Renal pelvis (tissue), 12 donors: Measurements from ENCODE around the gene ZNF354C. TPM values are rescaled to one million over a fixed set of nuclear protein-coding genes. Genes with fewer than 3 reads are reported as not detected.
"Not testable (repeated sequence)": the region's sequence is repeated elsewhere in the genome, so short reads cannot be mapped to it uniquely, and the experiment has no call there.

ENCODE experiments used
- DNase-seq: peaks from one replicate; pipeline ENCODE4 v3.0.0-alpha.2; 2013
- long read RNA-seq, 16 experiments: transcript quantifications; one replicate each; lab custom pipeline, GENCODE V29; 2026
- polyA plus RNA-seq, 3 donors: library from polyadenylated mRNA; unstranded; fragments of 120-200 nt; gene quantifications; one replicate each; pipeline ENCODE4 v1.2.1, GENCODE V29; 2013; ENCODE audit not compliant: insufficient read length in 3 of 3

ZNF354C gene
- 10 to 100 TPM; 15.8 to 16.2 (median 15.9) TPM for polyA plus RNA-seq
- long read RNA-seq, donor 1, full-length matches to known transcripts: 4 of 4 reads
- long read RNA-seq, donor 1, partial matches to known transcripts: 0 of 4 reads
- long read RNA-seq, donor 1, other reads (novel, unspliced or antisense): 0 of 4 reads
- long read RNA-seq, donor 2, full-length matches to known transcripts: 3 of 3 reads
- long read RNA-seq, donor 2, partial matches to known transcripts: 0 of 3 reads
- long read RNA-seq, donor 2, other reads (novel, unspliced or antisense): 0 of 3 reads
- long read RNA-seq, donor 3, full-length matches to known transcripts: 3 of 3 reads
- long read RNA-seq, donor 3, partial matches to known transcripts: 0 of 3 reads
- long read RNA-seq, donor 3, other reads (novel, unspliced or antisense): 0 of 3 reads
- long read RNA-seq, donor 4, full-length matches to known transcripts: 5 of 5 reads
- long read RNA-seq, donor 4, partial matches to known transcripts: 0 of 5 reads
- long read RNA-seq, donor 4, other reads (novel, unspliced or antisense): 0 of 5 reads
- long read RNA-seq, donor 5, full-length matches to known transcripts: 5 of 5 reads
- long read RNA-seq, donor 5, partial matches to known transcripts: 0 of 5 reads
- long read RNA-seq, donor 5, other reads (novel, unspliced or antisense): 0 of 5 reads
- long read RNA-seq, donor 6, full-length matches to known transcripts: 6 of 6 reads
- long read RNA-seq, donor 6, partial matches to known transcripts: 0 of 6 reads
- long read RNA-seq, donor 6, other reads (novel, unspliced or antisense): 0 of 6 reads
- long read RNA-seq, donor 7, full-length matches to known transcripts: 3 of 3 reads
- long read RNA-seq, donor 7, partial matches to known transcripts: 0 of 3 reads
- long read RNA-seq, donor 7, other reads (novel, unspliced or antisense): 0 of 3 reads
- long read RNA-seq, donor 8, full-length matches to known transcripts: 8 of 8 reads
- long read RNA-seq, donor 8, partial matches to known transcripts: 0 of 8 reads
- long read RNA-seq, donor 8, other reads (novel, unspliced or antisense): 0 of 8 reads
- long read RNA-seq, donor 9, full-length matches to known transcripts: 5 of 5 reads
- long read RNA-seq, donor 9, partial matches to known transcripts: 0 of 5 reads
- long read RNA-seq, donor 9, other reads (novel, unspliced or antisense): 0 of 5 reads
- long read RNA-seq, donor 10, full-length matches to known transcripts: 3 of 3 reads
- long read RNA-seq, donor 10, partial matches to known transcripts: 0 of 3 reads
- long read RNA-seq, donor 10, other reads (novel, unspliced or antisense): 0 of 3 reads
- long read RNA-seq, donor 11, full-length matches to known transcripts: 3 of 3 reads
- long read RNA-seq, donor 11, partial matches to known transcripts: 0 of 3 reads
- long read RNA-seq, donor 11, other reads (novel, unspliced or antisense): 0 of 3 reads
- long read RNA-seq, donor 12, full-length matches to known transcripts: 5 of 5 reads
- long read RNA-seq, donor 12, partial matches to known transcripts: 0 of 5 reads
- long read RNA-seq, donor 12, other reads (novel, unspliced or antisense): 0 of 5 reads
- long read RNA-seq, donor 13, full-length matches to known transcripts: 4 of 4 reads
- long read RNA-seq, donor 13, partial matches to known transcripts: 0 of 4 reads
- long read RNA-seq, donor 13, other reads (novel, unspliced or antisense): 0 of 4 reads
- long read RNA-seq, donor 14, full-length matches to known transcripts: 11 of 11 reads
- long read RNA-seq, donor 14, partial matches to known transcripts: 0 of 11 reads
- long read RNA-seq, donor 14, other reads (novel, unspliced or antisense): 0 of 11 reads
- long read RNA-seq, donor 15, full-length matches to known transcripts: 2 of 2 reads
- long read RNA-seq, donor 15, partial matches to known transcripts: 0 of 2 reads
- long read RNA-seq, donor 15, other reads (novel, unspliced or antisense): 0 of 2 reads
- long read RNA-seq, donor 16, full-length matches to known transcripts: 4 of 4 reads
- long read RNA-seq, donor 16, partial matches to known transcripts: 0 of 4 reads
- long read RNA-seq, donor 16, other reads (novel, unspliced or antisense): 0 of 4 reads

GRCh38 chr5:179060116-179061008 is at the start of gene ZNF354C:
Gene ZNF354C, plus strand, starts transcription at chr5:179060373. Its CDS starts 1,696 bp downstream, at chr5:179062069.
- DNase-seq: peak; percentile 92

DNA sequence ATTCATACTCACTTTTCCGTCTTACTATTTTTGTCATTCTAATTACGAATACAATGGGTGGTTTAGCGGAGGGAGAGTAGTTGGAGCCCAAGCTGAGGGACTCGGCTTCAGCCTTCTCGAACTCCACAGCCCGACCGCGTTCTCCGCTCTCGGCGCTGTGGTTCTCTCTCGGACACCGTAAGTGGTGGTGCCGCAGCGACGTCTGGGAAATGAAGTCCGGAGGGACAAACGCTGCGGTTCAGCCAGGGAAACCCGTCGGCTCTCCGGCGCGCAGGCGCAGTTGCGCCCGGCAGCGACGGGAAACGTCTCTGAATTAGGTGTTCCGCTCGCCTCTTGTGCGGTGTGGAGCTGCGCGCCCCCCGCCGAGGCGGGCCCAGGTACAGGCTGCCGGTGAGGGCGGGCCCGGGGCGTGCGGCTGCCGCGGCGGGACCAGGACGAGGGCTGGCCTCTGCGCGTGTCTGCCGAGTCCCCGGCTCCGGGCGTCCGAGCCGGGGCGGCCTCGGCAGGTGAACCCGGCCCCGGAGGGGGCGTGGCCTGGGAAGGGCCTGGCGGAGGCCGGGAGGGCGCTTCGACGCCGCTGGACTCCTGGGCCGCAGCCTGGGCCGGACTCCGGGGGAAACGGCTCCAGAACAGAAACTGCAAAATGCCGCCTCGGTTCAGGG is 36.5 kb upstream of the ZNF354C start, which contains the start of gene ZNF879:
TSS of gene ZNF879 (plus strand) at position 277 of the 662 bp plus-strand sequence. CDS start 1,201 bp downstream, outside the sequence.
- peak; percentile 97 for DNase-seq

- no peak for DNase-seq
Measured at GRCh38 chr5:179033004-179033580, 27.1 kb upstream of the ZNF354C start.

DNA sequence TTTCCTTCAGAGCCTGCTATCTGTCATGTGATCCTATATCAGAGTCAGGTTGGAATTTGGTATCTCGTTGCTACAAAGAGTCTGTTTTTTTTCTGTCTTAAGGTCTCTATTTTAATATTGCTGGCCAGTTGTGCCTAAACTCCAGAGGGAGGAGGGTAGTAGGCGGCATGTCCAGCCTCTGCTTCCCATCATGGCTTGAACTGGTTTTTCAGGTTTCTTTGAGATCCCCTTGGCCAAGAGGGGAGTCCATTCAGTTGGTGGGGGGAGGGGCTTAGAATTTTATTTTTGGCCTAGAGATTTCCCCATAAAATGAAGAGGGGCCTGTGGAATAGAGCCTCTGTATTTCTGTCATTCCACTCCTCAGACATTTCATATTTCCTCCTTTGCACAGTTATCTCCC is 15.4 kb upstream of the ZNF354C start:
- DNase-seq: no peak

GRCh38 chr5:179051784-179052183 is 8.4 kb upstream of the ZNF354C start:
- DNase-seq: no peak

DNA sequence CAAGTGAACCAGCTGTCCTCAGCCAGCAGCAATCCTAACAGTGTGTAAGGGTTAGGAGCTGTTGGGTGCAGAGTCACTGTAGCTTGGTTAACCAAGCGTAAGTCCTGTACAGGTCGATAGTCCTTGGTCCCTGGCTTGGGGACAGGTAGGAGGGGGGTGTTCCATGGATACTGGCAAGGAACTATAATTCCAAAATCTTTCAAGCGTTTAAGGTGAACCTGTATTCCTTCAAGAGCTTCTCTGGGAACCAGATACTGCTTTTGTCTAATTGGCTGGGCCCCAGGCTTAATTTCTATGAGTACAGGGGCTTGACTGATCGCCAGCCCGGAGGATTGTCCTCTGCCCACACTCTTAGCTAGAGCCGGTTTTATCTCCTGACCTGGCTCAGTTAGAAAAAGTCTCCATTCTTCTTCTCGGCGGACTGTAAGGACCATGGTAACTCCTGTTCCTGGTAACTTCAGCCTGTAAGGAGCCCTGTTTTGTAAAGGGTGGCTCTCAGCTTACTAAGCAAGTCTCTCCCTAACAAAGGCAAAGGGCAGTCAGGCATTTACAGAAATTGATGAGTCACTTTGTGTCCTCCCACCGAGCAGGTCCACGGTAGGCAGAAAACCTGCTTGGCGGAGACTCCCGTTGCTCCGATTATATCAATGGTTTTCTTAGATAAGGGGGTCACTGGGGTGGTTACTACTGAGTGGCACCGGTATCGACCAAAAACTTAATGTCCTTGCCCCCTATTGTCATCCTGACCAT is 6.0 kb upstream of the ZNF354C start:
- no peak for DNase-seq

DNA sequence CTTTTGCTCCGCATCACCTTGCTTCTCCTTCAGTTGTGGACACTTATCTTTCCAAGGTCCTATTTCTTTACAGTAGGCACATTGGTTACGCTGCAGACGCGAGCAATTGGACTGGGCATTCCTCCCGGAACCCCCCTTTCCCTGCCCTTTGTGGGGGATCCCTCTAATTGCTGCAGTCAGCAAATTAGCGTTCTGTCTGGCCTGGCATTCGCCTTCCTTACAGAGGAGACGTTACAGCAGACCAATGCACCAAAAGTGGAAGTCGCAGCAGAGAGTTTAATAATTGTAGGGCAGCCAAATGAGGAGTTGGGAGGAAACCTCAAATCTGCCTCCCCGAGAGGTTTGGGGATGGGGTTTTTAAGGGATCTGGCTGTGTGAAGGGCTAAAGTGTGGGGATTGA is 5.3 kb upstream of the ZNF354C start:
- DNase-seq: no peak

DNA sequence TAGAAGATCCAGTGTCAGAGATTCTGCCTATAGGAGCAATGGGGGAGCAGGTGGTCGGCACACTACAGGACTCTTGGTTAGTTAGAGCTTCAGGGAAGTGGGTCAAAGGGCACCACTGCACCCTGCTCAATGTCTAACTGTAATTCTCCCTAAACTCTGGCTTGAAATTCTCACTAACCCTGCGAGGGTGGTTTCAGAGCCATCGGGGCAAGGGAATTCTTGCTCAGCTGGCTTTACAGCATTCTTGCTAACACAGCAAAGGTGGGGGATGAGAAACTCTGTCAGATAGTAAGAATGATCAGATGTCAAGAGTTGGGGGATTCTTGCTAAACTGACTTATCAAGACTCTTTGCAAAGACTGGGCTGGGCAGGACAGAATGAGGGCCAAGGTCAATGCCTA is 4.7 kb upstream of the ZNF354C start:
- no peak for DNase-seq

GRCh38 chr5:179055841-179056240 is 4.3 kb upstream of the ZNF354C start:
- no peak for DNase-seq

GRCh38 chr5:179061025-179061424 is 852 bp downstream of the ZNF354C start:
- DNase-seq: no peak

DNA sequence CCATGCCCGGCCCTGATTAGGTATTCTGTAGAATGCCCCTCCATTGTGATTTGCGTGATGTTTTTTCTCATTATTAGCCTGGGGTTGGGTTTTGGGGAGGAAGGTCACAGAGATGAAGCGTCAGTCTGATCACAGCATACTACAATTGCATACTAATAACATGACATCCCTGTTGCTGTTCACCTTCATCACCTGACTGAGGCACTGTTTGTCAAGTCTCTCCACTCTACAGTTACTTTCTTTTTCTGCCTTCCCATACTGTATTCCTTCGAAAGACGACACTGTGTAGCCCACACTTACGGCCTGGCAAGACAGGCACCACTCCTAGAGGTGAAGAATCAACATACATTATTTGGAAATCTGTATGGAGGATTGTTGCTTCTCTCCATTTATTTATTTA is 5.5 kb downstream of the ZNF354C start:
- no peak for DNase-seq

GRCh38 chr5:179079165-179079987 is 19.2 kb downstream of the ZNF354C start:
- no peak for DNase-seq

- DNase-seq: no peak
Measured at GRCh38 chr5:179080724-179081123, 20.6 kb downstream of the ZNF354C start.

DNA sequence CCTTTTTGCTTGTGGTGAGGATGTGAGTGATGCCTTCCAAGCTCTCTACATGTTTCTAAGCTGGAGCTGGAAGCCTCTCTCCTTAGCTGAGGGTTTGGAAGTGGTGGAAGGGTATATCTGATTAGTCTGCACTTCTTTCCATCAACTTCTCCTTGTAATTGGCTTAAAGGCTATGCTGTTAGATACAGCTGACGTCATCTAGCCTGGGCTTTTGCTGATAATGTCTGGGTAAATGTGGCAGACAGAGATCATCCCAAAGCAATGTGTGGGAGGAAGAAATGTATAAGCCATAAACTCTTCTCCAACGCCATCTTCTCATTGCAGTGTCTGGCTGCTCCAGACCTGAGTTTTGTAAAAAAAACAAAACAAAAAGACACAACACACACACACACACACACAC is 29.3 kb downstream of the ZNF354C start:
- DNase-seq: no peak

DNA sequence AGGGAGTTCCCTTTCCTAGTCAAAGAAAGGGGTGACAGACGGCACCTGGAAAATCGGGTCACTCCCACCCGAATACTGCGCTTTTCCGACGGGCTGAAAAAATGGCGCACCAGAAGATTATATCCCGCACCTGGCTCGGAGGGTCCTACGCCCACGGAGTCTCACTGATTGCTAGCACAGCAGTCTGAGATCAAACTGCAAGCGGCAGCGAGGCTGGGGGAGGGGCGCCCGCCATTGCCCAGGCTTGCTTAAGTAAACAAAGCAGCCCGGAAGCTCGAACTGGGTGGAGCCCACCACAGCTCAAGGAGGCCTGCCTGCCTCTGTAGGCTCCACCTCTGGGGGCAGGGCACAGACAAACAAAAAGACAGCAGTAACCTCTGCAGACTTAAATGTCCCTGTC is 41.1 kb downstream of the ZNF354C start:
- not testable (repeated sequence) for DNase-seq

DNA sequence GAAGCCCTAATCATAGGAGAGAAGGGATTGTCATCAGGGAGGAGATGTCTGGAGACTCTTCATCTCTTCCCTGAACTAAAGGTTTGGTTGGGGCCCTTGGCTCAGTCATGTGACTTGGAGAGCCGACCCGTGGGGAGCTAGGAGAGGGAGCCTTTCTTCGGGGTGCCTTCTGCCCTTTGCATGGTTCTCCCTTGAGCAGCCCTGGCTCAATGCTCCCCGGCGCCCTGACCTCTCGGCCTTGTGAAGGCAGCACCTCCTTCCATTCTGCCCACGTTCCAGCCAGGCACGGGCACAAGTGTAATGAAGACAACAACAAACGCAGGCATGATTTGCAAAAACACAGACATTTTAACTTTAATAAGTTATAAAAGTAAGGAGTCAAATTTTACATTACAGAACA is 50.4 kb downstream of the ZNF354C start:
- no peak for DNase-seq
